DMS153 treated with DMSO at 0.1 percent for 48 hours (cell line): ENCODE measurements around the gene SSC4D.
"Not testable (repeated sequence)": the region's sequence is repeated elsewhere in the genome, so short reads cannot be mapped to it uniquely, and the experiment has no call there.

Source experiments
- DNase-seq: peaks from one replicate; lab custom pipeline; 2025; ENCODE audit not compliant: unreplicated experiment; lab: John Stamatoyannopoulos, UW

Gene SSC4D

DNA sequence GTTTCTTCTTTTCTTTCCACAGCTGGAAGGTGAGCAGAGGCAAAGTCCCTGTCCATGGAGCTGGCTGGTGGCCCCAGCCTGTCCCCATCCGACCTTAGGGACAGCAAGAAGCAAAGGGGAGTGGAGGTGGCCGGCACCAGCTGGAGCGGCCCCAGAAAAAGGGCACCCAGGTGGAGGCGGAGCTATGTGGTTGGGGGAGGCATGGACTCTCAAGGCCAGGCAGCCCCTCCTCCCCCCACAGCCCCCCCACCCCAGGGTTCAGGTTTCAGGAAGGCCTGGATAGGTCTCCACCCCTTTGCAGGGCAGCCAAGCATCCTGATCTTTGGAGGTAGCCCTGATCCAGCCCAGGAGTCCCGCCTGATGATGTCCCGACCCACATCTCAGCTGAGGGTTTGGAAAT is at the start of gene SSC4D:
Gene SSC4D, minus strand, starts transcription at position 161 of the 400 bp plus-strand sequence. CDS start 5,258 bp downstream, outside the sequence.
- DNase-seq: no peak

DNA sequence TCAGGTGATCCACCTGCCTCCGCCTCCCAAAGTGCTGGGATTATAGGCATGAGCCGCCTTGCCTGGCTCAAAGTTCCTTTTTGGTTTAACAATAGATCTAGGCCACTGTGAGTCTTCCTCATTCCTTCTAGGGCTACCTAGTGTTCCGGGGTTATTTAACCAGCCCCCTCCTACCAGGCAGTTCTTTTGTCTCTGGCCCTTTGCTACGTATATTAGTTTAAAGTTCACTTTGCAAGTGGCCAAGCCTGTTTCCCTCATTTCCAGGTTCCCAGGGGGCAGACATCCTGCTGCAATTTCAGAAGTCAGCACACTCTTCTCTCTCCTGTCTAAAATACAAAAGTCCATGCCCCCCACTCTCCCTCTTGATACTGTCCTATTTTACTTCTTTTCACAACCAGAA is 49.0 kb upstream of the SSC4D start:
- DNase-seq: not testable (repeated sequence)

DNA sequence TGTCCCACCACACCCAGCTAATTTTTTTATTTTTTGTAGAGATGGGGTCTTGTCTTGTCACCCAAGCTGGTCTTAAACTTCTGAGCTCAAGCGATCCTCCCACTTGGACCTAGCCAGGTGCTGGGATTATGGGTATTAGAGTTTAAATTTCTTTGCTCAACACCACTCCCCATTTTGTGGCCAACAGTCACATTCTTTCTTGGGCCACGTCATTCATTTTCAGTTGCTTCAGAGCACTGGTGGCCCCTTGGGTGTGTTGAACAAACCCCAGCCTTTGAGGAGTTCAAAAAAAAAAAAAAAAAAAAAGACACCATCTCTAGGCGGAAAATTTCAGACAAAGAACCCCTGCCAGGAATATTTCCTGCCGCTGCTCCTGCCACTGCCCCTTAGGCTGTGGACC is 47.5 kb upstream of the SSC4D start:
- not testable (repeated sequence) for DNase-seq

DNA sequence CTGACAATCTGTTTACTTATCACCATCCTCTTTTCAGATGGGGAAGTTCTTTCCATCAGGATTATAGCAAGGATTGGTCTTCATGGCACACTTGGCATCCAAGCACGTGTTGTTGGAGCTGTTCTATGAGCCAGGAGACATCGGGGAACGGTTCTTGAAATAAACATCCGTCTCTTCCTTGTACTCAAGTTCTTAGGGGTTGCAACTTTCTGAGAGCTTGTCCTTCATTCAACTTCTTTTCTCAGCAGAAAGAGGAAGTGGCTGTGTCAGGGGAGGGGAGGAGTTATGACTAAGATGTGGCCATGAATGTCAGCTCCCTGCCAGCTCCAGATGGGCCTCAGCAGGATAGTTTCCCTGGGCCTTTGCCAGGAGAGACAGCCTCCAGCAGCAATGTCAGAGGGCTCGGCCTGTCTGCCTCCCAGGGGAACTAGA is 36.1 kb upstream of the SSC4D start:
- DNase-seq: not testable (repeated sequence)

DNA sequence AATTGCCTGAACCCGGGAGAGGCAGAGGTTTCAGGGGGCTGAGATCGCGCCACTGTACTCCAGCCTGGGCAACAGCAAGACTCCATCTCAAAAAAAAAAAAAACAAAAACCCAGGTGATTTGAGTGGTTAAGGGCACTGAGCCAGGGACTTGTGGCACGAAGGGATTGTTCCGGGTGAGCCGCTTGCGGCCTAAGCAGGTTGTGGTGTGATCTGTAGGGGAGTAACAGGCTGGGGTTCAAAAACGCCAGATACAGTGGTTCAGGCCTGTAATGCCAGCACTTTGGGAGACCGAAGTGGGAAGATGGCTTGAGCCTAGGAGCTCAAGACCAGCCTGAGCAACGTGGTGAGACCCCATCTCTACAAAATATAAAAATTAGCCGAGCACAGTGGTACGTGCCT is 34.3 kb upstream of the SSC4D start:
- not testable (repeated sequence) for DNase-seq

DNA sequence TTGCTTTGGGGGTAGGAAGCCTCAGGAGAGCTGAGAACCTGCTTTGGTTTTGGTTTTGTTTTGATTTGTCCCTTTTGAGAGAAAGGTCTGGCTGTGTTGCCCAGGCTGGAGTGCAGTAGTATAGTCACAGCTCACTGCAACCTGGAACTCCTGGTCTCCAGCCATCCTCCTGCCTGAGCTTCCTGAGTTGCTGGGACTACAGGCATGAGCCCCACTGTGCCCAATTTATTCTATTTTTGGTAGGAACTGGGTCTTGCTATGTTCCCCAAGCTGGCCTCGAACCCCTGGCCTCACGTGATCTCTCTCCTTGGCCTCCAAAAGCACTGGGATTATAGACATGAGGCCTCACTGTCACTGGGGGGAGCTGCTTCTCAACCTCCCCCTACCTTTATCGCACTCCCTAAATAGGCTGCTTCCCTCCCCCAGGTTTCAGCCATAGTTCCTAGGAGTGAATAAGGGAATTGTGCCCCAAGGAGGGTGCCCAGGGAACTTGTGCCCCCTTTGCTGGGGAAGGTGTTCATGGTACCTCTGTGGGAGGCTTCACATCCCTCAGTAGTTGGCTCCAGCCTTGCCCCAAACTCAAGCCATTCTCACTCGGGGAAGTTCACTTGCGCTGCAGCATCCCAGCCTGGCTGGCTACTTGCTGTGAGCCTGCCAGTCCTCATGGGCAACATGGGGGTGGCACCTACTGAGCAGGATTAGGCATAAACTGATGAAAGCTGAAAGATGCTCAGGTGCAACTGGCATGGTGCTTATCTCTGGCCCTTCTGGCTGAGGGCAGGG is 33.4 kb upstream of the SSC4D start:
- DNase-seq: not testable (repeated sequence)

DNA sequence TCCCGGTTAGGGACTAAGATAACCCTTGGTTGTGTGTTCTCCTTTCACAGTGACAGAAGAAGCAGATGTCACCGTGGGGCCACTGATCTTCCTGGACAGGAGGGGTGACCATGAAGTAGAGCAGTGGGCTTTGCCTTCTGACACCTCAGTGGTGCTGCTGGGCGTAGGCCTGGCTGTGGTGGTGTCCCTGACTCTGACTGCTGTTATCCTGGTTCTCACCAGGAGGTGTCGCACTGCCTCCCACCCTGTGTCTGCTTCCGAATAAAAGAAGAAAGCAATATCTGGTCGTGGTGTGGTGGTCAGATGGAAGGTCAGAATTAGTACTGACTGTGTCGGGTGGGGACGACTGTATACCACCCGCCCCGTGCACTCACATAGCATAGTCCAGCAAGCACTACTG is 32.3 kb upstream of the SSC4D start:
- not testable (repeated sequence) for DNase-seq

DNA sequence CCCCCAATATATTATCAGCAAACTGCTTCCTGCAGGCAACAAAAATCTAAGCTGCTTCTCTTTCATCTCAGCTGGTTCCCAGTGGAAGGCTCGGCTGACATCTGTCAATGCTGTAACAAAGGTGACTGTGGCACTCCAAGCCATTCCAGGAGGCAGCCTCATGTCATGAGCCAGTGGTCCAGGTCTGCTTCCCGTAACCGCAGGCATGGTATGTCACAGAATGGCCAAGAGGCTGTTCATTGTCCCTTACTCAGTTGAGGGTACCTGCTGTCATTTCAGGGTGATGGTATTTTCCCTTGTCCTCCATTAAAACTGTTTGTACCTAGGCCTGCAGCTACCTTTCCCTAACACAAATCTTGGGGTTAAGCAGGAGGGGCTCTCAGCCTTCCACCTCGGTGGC is 30.9 kb upstream of the SSC4D start:
- DNase-seq: not testable (repeated sequence)

DNA sequence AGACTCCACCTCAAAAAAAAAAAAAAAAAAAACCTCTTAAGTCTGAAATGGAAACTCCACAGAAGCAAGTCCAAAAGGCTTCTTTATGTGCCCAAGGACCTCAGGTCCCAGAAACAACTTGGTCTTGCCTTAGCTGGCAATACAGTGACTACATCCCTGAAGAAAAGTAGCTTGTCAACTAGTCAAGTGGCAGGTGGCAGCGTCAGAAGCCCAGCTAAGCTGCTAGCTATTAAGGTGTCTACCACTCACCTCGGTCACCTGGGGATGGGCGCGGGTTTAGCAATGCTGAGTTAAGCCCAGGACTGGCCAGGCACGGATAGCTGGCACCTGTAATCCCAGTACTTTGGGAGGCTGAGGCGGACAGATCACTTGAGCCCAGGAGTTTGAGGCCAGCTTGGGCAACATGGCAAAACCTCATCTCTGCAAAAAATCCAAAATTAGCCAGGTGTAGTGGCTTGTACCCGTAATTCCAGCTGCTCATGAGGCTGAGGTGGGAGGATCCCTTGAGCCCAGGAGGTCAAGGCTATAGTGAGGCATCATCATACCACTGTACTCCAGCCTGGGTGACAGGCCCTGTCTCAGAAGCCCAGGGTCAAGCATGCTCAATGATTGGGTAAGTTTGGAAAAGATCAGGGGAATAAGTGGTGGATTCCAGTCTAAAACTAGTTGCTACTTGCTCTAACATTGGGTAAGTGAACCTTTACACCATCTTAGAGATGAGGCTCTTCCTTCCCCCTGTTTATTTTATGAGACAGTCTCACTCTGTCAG is 29.8 kb upstream of the SSC4D start:
- DNase-seq: not testable (repeated sequence)

DNA sequence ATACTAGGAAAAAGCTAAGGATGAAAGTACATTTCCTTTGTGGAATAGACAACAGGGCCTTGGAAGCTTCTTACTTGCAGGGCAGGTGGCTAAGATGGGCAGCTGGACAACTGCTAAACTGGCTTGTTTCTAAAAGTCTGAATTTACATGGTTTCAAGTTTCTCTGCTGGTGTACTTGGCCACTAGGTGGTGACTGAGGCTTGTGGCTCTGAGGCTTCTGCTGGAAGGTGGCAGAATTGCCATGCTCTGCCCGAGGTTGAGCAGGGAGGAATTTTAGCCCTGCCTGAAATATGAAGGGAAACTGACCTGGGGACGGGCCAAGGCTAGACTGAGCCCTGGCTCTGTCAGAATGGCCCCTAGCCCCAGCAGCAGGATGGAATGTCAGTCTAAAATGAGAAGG is 28.4 kb upstream of the SSC4D start:
- peak; percentile 48 for DNase-seq

DNA sequence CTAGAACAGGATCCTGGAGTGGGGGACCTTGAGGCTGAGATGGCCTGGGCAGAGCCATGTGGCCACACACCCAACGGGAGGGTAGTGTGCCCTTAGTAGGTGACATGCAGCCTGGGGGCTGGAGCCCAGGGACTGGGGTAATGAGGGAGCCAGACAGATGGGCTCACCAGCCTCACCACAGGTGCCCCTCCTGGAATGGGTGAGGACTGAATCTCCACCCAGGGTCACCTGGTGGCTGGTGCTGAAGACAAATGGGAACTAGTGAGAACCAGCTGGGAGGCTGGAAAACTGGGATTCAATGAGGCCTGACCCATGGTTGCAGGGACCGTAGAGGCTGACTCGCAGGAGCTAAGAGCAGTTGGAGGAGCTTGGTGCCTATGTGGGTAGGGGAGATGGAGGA is 21.3 kb upstream of the SSC4D start:
- no peak for DNase-seq

DNA sequence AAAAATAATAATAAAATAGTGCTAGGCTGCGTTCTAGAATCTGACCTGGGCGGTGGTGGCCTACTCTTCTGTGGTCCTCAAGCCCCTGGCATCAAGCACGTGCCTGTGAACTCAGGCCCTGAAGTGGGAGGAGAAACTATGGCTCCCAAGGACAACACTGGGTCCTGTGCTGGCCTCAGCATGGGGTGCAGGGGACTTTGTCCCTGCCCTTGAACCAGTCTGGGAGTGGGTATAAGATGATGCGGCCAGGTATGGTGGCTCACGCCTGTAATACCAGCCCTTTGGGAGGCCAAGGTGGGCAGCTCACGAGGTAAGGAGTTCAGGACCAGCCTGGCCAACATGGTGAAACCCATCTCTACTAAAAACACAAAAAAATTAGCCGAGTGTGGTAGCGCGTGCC is 20.7 kb upstream of the SSC4D start:
- DNase-seq: no peak

DNA sequence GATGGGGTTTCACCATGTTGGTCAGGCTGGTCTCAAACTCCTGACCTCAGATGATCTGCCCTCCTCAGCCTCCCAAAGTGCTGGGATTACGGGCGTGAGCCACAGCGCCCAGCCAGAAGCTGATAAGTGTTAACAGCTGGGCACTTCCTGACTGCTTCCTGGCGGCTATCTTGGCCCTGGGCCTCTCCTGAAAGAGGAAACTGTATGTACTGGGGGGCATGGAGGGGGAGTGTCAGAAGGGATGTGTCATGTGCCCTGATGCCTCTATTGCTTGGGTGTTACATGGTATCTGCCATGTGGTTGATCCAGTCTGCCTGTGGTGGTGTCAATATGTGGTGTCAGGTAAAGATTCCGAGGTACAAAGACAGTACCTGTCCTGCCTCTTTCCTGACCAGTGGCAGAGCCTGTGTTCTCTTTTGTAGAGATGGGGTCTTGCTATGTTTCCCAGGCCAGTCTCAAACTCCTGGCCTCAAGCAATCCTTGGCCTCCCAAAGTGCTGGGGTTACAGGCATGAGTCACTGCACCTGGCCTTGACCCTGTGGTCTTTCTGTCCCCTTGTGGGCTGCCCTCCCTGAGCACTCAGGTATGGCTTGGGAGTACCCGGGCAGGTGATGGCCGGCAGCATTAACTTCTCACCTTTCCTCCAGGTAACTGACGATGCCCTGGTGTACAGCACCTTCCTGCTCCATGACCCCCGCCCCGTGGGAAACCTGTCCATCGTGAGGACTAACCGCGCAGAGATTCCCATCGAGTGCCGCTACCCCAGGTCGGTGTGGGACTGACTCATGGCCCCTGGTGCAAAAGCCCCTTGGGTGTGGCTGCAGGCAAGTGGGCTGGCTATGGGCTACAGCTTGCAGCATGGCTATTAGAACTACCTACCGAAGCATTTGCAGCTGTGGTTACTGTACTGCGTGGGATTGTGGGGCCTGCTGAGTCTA is 19.6 kb upstream of the SSC4D start:
- no peak for DNase-seq

DNA sequence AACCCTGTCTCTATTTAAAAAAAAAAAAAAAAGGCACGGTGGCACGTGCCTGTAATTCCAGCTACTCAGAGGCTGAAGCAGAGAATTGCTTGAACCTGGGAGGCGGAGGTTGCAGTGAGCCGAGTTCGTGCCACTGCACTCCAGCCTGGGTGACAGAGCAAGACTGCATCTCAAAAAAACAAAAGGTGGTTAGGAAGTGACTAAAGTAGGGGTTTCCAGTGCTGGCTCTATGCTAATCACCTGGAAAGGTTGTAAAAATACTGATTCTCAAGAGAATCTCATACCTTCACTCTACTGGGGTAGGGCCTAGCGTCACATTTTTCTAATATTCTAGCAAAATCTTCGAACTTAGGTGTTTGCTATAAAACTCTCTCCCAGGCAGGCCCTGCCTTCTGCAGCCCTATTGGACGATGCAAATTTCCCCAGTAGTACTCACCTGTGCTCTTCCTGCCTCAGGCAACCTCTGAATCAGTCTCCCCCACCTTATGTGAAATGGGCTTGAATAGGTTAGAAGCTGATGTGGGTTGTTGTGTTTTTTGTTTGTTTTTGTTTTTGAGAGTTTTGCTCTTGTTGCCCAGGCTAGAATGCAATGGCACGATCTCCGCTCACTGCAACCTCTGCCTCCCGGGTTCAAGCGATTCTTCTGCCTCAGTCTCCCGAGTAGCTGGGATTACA is 18.8 kb upstream of the SSC4D start:
- no peak for DNase-seq

DNA sequence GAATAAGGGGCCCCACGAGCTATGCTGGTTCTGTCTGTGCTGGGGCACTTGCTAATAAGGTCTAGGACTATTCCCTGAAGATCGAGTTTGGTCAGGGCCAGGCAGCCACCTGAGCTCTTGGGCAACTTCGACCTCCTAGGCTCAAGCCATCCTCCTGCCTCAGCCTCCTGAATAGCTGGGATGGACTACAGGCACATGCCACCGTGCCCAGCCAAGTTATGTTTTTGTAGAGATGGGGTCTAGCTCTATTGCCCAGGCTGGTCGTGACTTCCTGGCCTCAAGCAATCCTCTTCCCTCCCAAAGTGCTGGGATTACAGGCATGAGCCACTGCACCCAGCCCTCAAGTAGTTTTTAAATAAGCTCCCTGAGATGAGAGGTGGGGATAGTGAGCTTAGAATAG is 18.1 kb upstream of the SSC4D start:
- DNase-seq: no peak

DNA sequence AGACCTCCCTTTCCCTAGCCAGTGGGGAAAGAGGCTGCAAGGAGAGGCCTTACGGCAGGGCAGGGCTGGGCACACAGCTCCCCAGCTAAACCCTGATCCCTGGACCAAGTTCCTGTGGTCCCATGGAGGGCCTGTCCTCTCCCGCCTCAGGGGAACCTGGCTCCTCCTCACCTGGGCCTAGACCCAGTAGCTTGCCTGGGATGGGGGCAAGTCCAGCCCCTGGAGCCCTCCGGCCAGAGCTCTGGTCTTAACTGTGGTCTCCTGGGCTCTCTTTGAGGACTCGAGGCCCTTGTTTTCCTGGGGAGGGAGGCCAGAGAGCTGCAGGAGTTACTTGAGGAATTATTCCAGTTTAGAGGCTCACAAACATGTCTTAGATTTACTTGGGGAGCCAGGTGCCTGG is 16.7 kb upstream of the SSC4D start:
- DNase-seq: no peak

DNA sequence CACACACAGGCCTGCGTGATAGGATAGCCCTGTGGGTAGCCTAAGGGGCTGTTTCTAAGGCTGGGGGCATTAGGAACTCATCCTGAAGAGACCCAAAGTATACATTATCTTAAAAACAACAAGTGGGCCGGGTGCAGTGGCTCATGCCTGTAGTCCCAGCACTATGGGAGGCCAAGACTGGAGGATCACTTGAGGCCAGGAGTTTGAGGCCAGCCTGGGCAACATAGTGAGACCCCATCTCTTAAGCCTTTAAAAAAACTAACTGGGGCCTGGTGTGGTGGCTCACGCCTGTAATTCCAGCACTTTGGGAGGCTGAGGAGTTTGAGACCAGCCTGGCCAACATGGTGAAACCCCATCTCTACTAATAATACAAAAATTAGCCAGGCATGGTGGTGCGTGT is 16.1 kb upstream of the SSC4D start:
- not testable (repeated sequence) for DNase-seq

DNA sequence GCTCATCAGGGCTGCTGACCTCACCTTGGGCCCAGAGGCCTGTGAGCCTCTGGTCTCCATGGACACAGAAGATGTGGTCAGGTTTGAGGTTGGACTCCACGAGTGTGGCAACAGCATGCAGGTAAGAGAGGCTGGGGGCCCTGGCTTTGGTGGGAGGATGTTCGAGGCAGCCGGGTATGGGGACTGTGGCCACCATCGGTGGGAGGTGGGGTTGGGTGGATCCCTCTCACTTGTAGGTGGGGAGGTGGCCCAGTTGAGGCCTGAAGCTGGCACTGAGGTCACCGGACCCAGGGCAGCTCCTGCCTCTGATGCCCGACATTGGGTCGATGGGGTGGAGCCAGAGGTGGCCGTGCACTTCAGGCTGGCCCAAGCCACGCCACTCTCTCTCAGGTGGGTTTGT is 15.7 kb upstream of the SSC4D start:
- DNase-seq: no peak

DNA sequence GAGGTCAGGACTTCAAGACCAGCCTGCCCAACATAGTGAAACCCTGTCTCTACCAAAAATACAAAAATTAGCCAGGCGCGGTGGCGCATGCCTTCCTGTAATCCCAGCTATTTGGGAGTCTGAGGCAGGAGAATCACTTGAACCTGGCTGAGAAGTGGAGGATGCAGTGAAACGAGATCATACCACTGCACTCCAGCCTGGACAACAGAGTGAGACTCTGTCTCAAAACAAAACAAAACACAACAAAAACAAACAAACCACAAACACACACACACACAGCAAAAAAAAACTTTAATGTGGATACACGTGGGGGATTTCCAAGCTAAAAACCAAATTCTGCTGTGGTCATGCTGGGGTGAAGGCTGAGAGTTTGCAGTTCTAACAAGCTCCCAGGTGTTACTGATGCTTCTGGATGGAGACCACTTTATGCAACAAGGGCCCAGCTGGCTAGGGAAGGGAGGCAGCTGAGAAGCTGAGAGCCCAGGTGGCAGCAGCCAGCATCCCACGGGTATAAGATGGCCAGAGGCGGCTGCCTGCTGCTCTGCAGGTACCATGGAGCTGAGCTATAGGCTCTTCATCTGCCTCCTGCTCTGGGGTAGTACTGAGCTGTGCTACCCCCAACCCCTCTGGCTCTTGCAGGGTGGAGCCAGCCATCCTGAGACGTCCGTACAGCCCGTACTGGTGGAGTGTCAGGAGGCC is 15.1 kb upstream of the SSC4D start, which contains the start of gene ZP3:
Gene ZP3, plus strand, starts transcription at position 538 of the 699 bp plus-strand sequence. Its CDS starts 15 bp downstream, at position 553.
- no peak for DNase-seq
